Activated T-helper 1 cell treated with Interleukin-2 at 50 U/mL for 16 hours (primary cell): ENCODE measurements around the gene SHF.

Experiments
- DNase-seq: peaks from one replicate; pipeline ENCODE4 v3.0.0-alpha.2; 2020; ENCODE audit warnings: low read depth

Gene SHF

DNA sequence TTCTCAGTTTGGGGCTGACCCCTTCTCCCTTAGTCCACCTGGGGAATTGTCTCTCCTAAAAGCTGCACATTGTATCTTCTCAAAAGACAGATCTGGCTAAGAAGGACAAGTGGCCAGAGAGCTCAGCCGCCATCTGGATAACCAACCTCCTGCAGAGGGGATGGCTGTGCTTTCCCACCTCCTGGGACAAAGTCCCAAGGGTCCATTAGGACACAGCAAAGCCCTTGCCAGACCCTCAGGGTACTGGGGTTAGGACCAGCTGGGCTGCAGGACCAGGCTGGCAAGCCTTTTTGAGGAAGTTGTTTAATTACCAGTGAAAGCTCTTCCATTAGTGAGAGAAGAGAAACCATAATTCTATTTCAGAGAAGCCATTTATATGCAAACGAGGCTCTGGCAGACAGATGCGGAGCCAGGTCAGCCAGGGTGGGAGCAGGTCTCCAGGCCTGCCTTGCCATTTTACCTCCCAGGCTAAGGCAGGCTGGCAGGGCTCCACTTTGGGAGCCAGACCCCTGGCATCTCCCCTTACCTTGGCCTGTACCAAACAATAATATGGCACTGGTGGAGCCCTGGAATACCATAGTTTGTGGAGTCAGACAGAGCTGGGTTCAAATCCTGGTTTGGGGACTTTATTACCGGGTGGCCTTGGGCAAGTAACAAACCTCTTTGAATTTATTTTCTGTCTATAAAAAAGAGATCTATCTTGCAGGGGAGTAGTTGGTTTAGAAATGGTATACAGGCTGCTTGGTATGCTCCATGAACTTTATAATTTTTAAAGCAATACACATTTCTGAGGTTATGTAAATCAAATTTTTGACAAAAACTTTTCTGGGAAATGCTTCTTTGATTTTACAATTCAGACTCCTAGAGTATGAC lies 17.9 kb downstream of the SHF start:
- no peak for DNase-seq

DNA sequence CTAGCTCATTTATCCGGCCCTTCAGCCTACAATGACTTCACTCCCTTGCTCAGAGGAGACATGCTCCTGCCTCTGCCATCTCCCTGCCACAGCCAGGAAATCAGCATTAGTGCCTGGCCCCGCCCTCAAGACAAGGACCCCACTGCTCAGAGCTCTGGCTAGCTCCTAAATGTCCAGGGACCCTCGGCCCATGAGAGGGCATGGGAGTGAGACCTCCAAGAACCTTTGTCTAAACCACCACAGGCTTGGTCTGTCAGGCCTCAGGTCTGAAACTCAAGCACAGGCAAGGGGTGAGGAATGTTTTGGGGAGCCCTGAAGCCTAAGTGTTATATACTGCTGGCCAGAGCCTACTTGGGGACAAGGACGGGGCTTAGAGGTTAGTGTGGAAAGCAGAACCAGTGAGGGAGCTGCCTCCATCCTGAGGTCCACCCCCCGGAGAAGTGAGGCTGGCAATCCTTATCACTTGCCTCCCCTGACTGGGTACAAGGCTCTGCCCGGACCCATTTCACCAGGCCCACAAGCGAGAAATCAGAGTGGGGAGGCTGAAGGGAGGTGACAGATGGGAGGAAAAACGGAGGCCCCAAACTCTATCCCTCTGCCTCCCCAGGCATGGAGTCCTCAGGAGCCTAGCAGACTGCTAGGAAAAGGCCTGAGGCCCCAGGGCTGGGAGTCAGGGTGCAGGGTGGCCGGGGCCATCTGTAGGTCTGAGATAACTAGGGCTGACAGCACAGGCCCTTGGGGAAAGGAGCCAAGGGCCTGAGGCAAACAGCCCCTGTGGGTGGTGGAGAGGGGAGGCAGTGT lies 18.8 kb downstream of the SHF start:
- no peak for DNase-seq

DNA sequence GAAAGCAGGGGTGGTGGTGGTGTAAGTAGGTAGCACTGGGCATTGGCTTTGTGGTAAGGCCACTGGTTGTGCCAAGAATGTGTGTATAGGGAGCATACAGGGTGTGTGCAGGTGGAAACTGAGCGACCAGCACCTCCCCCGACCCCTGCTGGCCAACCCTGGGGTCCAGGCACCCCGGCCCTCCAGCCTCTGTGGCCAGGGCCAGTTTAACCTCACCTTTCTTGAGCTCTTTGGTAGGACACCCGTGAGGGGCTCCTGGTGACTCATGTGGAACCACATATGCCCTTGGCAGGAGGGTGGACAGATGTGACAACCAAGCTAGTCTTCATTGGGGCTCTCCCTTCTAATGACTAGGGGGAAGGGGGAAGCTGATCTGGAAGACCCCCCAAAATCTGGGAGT lies 19.5 kb downstream of the SHF start:
- no peak for DNase-seq

DNA sequence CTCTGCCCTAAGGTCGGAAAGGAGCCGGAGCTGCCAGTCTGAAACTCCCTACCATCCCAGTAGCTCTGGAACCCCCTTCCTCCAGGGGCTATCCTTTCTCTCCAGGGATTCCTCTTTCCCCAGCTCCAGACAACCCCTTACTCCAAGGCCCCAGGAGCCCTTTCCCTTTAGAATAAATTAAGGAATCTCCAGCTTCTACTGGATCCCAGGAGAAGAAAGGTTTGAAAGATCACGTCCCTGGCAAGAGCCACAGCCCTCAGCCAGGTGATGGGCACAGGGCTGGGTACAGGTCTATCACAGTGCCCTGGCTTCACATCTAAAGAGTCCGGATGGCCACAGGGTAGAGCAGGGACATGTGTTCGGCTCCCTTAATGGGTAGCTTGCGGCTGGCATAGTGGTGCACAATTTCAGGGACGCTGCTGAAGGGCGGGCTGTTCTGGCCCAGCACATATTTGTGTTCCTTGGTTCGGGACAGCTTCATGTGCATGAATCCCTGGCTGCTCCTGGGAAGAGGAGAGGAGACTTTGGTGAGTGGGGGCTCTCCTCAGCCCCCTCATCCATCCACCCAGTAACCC lies 20.0 kb downstream of the SHF start:
- no peak for DNase-seq

DNA sequence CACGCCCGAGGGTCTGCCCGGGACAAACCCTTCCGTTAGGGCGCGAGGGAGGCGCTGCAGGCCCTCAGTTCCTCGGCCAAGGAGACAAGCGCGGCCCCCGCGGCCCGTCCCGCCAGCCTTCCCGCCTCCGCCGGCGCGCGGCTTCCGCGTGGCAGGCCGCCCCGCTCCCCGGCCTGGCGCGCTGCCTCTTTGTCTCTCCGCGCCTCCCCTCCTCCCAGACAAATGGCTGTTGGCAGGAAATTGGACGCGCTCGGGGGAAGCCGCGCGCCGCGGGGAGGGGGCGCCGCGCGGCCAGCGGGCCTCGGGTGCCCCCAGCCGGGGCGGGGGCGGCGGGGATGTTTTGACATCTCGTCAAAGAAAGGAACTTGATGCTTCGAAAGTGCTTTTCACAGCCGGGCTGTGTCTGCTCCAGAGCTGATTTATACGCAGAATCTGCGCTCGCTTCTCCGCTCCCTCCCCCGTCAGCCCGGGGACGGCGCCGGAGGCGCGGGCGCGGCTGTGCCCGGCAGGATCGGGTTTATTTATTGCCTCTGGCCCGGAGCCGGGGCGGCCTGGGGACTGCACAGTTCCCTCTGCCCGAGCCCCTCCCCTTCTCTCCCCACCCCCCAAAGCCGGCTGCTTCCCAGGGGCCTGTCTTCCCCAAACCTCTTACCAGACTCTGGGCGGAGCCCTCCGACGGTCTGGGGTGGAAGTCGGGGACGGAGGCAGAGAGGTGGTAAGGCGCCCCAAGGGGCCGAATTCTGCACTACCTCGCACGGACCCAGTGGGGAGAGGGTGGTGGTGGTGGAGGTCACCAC lies 20.7 kb downstream of the SHF start:
- DNase-seq, result peak; percentile 73

DNA sequence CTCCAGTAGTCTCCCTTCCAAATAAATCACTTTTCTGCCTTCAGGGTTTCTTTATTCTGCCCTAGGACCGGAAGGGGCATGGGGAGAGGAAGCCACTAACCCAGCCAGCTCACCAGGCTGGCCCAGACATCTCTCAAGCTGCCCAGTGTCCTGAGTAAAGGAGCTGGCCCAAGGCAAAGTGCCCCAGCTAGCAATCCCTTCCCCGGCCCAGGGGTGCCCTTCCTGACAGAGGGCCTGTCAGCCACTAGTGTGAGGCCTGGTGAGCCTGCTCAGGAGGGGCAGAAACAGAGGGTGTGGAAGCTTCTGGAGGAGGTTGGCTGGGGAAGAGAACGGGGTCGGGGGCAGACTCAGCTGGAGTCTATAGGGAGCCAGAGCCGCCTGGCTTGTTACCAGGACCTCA lies 22.2 kb downstream of the SHF start:
- no peak for DNase-seq

DNA sequence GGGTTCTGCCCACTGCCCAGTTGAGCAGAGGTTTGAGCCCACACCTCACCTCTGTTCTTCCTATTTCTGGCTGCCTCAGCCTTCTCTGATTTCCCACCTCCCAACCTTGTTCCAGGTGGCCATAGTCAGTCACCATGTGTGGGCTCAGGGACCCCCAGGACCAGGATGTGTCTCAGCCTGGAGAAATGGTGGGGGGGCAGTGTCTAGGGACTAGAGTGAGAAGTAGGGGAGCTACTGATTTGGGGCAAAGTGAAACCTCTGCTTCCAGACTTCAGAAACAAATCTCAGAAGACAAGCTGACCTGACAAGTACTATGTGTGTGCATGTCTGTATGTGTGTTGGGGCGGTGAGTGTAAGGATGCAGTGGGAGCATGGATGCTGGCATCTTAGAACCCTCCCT lies 22.9 kb downstream of the SHF start:
- DNase-seq, result no peak

DNA sequence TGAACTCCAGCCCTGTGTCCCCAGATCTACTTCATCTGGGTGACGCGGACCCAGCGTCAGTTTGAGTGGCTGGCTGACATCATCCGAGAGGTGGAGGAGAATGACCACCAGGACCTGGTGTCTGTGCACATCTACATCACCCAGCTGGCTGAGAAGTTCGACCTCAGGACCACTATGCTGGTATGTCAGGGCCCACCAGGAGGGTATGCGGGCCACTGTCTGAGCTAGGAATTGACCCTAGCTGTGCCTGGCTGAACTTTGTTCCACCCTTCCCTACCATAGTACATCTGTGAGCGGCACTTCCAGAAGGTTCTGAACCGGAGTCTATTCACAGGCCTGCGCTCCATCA lies 24.3 kb downstream of the SHF start:
- no peak for DNase-seq

DNA sequence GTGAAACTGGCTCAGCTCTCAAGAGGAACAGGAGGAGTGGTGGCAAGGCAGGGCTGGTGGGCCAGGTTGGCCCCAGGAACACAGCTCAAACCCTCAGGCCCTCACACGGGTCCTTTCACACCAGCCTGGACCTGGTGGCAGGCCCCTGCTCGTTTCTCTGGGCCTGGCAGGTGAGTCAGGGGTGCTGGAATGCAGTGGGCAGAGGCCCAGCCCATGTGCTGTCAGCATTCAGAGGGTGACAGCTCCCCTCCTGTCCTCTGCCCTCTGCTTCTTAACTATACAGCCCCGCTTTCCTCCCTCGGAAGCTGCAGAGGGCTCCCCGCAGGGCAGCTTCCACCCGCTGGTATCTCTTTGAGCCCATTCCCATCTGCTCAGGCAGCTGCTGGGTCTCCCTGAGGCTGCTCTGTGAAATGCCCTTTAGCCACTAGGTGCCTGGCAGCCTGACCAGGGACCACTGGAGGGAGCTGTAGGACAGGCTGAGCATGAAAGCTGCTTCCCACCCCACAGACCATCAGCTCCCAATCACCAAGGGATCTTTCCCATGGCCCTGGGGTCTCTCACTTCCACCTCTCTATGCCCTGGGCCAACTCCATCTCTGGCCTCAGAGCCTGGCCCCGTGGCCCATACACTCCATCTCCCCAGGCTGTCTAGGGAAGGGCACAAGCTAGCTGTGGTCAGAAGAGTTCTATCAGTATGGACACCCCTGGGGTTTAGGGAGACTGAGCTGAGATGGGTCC lies 24.8 kb downstream of the SHF start:
- peak; percentile 37 for DNase-seq

DNA sequence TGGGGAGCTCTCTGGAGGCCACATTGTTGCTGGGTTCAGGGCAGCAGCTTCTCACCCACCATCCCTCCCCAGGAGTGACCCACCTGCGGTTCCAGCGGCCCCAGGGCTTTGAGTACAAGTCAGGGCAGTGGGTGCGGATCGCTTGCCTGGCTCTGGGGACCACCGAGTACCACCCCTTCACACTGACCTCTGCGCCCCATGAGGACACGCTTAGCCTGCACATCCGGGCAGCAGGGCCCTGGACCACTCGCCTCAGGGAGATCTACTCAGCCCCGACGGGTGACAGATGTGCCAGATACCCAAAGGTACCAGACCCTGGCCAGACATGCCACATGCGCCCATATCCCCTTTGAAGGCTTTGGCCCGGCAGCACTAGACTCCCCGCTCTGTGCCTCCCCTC lies 26.1 kb downstream of the SHF start:
- DNase-seq, result no peak

DNA sequence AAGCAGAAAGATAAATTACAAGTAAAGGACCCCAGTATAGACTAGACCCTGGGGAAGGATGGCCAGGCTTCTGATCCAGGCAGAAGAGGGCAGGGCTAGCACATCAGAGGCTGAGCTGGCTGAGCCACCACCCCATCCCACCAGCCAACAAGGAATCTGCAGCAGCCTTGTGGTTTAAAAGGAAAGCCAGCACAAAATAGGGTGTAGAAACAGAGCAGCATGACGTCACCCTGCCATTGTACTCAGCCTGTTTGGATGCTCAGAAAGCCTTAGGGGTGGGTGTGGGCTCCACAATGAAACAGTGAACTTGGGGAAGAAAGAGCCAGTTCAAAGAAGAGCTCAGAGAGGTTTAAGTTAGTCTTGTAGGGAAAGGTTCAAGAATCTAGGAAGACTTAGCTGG lies 29.8 kb downstream of the SHF start:
- DNase-seq, result no peak

DNA sequence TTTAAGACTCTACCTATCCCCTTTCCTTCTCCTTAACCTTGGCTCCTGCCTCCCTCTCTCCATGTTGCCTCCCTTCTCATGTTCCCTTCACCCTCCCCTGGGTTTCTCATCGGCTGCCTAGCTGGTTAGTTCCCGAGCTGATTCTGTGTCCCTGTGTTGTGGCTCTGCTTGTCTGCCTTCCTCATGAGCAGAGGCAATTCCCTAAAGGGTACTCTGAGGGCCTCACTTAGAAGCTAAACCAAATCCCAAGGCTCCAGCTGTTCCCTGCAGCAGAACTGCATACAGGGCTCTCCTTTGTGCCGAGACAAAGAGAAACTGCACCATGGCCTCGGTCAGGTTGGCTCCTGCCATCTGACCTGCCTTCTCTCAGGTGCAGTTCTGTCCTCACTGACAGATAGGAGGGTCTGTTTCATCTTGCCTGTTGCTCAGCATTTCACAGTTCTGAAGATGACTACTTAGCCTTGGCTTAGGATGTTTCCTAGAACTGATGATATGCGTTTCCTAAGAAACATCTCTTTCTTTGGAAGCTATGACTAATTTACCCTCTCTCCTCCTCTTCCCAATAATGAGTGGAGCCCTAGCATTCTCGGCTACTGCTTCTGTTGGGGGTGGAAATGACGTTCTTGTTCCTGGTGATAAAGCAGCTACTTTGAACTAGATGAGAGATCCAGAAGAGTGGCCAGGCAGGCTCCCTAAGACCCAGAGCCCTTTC lies 30.9 kb downstream of the SHF start:
- no peak for DNase-seq

DNA sequence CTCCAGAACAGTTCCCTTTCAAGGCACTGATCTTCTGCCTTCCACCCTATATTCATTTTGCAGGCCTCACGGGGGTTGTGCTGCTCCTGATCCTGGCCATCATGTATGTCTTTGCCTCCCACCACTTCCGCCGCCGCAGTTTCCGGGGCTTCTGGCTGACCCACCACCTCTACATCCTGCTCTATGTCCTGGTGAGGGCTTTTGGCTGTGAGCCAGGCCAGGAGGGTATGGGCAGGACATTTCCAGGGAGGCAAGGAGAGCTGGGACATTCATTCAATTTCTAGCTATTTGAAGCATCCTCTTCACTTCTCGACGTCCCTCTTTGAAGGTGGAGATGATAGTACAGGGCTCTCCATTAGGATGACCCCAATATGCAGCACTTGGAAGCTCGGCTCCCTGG lies 32.0 kb downstream of the SHF start:
- no peak for DNase-seq

DNA sequence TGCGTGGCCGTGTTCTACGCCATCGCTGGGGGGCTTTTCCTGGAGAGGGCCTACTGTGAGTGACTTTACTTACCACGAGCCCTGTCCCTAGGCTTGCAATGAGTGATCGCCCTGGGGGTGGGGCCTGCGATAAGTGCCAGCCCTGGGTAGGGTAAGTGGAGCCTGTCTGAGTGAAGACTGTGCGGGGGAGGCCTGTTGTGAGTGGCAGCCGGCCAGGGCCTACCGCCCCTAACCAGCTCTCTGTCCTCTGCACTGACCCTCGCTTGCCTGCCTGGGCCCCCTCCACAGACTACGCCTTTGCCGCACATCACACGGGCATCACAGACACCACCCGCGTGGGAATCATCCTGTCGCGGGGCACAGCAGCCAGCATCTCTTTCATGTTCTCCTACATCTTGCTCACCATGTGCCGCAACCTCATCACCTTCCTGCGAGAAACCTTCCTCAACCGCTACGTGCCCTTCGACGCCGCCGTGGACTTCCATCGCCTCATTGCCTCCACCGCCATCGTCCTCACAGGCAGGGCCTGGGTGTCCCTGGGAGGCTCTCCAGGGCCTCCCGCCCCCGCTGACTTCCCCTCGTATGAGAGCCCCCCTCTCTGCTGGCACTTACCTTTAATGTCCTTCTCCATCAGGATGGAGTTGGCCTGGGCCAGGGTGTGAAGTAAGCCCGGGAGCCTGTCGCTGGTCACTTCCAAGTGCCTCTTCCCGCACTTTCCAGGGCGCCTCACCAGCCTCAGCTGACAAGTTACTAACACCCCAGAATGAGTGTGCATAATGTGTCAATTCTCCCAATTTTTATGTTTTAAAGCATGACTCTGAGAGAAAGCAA lies 35.6 kb downstream of the SHF start:
- no peak for DNase-seq

DNA sequence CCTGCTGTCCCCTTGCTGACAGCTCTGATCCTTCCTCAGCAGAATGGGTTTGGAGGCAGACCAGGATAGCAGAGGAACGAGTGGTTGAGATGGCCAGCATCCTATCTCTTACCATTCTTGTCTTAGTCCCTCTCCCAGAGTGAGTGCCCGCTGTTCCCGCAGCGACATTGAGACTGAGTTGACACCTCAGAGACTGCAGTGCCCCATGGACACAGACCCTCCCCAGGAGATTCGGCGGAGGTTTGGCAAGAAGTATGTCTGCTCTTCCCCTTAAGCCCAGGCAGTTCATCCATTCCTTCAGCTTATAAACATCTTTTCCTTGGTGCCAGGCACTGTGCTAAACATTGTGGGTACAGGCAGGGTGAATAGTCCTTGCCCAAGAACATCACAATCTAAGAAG lies 36.8 kb downstream of the SHF start:
- no peak for DNase-seq

DNA sequence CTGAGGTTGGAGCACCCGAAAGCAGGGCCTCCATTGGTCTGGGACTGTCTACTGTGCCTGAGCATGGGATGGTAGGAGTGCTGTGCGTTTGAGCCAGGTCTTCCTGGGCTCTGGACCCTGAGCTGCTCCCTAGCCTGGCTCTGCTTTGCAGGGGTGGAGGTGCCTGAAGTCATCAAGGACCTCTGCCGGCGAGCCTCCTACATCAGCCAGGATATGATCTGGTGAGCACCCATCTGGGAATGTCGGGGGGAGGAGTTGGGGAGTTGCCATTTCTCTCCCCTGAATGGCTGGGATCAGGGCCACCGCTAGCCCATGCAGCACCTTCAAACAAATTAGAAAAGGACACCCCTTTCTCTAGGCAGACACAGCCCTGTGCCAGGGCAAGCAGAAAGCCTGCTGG lies 37.3 kb downstream of the SHF start:
- DNase-seq, result no peak

DNA sequence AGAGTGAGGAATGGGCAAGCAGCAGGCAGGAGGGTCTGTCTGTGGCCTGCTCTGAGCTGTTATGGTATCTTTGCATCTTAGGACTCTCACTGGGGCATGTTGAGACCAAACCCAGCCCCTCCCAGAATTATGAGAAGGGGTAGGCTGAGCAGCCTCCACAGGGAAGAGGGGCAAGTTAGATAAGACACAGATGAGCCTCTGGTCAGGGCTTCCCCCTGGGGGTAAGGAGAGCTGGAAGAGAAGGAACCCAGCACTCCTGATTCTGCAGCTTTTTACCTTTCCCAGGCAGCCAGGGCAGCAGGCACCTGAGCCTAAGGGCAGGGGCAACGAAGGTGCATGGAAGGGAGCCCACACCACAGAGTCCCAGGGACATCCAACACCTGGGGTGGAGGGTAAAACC lies 38.7 kb downstream of the SHF start:
- no peak for DNase-seq

DNA sequence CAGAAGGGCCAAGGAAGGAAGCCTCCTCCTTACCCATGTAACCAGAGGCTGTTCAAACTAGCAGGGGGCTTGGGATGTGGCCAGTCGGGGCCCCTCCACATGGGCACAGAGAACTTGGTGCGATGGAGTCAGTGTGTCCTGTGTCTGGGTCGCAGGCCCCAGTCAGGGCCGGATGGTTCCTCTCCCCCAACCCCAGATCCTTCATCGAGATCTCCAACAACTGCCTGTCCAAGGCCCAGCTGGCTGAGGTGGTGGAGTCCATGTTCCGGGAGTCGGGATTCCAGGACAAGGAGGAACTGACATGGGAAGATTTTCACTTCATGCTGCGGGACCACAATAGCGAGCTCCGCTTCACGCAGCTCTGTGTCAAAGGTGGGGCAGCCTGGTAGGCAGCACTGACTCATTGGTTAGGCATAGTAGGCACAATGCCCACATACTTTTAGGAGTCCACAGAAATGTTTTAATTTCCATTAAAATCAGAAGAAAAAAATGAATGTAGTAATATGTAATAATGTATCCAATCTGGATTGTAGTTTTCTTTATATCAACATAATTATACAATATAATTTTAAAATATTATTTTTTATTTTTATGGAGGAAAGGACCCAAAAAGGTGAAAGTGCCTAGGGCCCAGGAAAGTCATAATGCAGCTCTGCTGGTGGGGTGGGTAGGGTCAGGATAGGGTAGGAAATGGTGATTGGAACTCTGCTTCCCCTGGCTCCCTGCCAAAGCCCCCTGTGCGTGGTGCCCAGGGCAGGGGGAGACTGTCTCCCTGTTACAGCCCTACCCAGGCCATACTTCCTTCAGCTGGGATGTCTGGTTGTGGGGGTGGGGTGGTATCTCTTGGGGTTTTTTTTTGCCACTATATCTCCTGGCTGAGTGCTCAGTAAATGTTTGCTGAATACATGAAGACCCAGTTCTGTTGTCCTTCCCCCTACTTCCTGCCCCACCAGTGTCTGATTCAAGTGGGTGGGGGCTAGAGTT lies 39.4 kb downstream of the SHF start:
- no peak for DNase-seq

DNA sequence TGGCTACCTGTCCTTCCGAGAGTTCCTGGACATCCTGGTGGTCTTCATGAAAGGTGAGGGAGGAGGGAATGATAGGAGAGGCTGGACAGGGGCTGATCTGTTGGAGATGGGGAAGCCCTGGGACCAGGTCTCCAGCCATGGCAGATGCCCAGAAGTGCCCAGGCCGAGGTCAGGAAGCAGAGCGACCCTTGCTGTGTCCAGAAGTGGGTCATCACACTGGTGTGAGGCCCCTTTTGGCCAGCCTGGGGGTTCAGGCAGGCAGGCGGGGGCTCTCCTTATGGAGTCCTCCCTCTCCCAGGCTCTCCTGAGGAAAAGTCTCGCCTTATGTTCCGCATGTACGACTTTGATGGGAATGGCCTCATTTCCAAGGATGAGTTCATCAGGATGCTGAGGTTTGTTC lies 40.2 kb downstream of the SHF start:
- no peak for DNase-seq
